ENCODE data around the gene CCDC170.
"Not testable (repeated sequence)": the region's sequence is repeated elsewhere in the genome, so short reads cannot be mapped to it uniquely, and the experiment has no call there.

CCDC170 gene

GRCh38 chr6:151494235-151494935 is 568 bp downstream of the CCDC170 start:
- no peak for DNase-seq

- no peak for DNase-seq
Measured at GRCh38 chr6:151494936-151495320, 1.1 kb downstream of the CCDC170 start.

DNA sequence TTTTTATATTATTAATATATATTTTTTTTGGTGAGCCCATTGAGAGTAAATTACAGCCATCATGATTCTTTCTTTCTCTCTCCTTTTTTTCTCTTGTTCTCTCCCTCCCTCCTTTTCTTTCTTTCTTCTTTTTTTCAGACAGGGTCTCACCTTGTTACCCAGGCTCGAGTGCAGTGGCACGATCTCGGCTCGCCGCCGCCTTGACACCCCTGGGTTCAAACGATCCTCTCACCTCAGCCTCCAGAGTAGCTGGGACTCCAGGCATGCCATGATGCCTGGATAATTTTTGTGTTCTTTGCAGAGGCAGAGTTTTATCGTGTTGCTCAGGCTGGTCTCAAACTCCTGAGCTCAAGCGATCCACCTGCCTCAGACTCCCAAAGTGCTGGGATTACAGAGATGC is 1.6 kb downstream of the CCDC170 start:
- DNase-seq: no peak

- no peak for DNase-seq
Measured at GRCh38 chr6:151497905-151498304, 4.1 kb downstream of the CCDC170 start.

GRCh38 chr6:151498327-151498726 is 4.5 kb downstream of the CCDC170 start:
- no peak for DNase-seq

GRCh38 chr6:151499551-151499950 is 5.7 kb downstream of the CCDC170 start:
- DNase-seq: no peak

GRCh38 chr6:151501511-151502136 is 7.8 kb downstream of the CCDC170 start:
- no peak for DNase-seq

- DNase-seq: no peak
Measured at GRCh38 chr6:151502499-151502898, 8.7 kb downstream of the CCDC170 start.

DNA sequence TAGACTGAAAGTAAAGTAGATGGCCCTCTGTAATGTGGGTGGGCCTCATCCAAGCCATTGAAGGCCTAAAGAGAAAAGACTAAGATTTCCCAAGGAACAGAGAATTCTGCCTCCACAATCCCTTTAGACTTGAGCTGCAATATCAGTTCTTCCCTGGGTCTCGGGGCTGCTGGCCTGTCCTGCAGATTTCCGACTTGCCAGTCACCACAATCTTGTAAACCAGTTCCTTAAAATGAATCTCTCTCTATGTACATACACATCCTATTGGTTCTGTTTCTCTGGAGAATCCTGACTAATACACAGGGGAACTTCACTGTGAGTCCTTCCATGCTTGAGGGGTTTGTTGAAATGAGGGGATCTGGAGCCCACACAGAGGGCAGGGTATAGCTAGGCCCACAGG is 12.9 kb downstream of the CCDC170 start:
- DNase-seq: no peak

- no peak for DNase-seq
Measured at GRCh38 chr6:151509048-151509447, 15.2 kb downstream of the CCDC170 start.

DNA sequence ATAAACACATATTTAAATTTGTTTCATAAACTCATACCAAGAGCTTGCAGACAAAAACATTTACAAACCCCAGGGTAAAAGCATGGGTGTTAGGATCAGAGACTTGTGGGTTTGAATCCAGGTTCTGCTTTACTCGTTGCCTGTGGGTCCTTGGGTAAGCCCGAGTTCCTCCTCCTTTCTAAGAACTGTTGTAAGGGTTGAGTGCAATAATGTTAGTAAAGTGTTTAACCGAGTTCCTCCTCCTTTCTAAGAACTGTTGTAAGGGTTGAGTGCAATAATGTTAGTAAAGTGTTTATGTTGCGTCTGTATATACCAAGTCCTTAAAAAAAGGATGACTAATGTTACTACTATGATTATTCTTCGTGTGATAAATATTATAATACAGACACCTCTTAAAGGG is 18.7 kb downstream of the CCDC170 start:
- no peak for DNase-seq

DNA sequence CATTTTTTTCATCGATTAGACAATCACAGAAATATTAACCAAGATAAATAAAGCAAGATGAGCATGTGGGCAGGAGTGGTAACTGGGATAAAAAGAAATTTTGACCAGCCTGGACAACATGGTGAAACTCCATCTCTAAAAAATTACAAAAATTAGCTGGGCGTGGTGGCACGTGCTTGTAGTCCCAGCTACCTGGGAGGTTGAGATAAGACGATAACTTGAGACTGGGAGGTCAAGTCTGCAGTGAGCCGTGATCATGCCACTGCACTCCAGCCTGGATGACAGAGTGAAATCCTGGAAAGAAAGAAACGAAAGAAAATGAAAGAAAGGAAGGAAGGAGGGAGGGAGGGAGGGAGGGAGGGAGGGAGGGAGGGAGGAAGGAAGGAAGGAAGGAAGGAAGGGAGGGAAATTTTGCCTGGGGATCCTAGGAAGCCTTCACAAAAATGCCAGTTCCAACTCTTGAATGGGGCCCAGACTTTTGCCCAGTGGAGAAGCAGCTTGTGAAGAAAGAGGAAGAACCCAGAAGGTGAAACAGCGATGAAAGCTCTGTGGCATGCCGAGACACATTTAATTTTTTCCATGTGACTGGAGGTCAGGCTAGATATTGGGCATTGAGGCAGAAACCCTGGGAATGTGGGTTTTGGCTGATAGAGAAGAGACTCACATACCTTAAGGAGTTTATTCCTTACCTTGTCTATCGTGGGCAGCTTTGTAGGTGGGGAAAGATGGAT is 20.3 kb downstream of the CCDC170 start:
- no peak for DNase-seq

- DNase-seq: not testable (repeated sequence)
Measured at GRCh38 chr6:151518992-151519391, 25.2 kb downstream of the CCDC170 start.

GRCh38 chr6:151523034-151523433 is 29.2 kb downstream of the CCDC170 start:
- DNase-seq: no peak

DNA sequence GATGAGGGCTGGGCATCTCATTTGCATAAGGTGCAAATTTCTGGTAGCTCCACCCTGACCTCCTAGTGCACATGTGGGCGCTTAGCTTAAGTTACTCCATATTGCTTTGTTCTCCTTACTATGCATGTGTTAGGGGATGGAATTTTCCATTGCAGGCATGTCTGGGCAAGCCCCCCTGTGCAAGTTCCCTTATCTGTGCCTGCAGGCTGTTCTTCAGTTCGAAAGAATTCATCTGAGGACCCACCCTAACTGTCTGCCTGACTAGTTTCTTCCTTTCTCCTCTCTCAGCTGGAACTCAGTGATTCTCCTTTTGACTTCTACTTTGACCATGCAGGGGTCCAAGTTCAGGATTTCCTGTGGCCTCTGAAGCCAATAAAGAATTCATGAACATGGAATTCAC is 30.2 kb downstream of the CCDC170 start:
- no peak for DNase-seq

GRCh38 chr6:151534576-151534975 is 40.8 kb downstream of the CCDC170 start:
- DNase-seq: no peak

DNA sequence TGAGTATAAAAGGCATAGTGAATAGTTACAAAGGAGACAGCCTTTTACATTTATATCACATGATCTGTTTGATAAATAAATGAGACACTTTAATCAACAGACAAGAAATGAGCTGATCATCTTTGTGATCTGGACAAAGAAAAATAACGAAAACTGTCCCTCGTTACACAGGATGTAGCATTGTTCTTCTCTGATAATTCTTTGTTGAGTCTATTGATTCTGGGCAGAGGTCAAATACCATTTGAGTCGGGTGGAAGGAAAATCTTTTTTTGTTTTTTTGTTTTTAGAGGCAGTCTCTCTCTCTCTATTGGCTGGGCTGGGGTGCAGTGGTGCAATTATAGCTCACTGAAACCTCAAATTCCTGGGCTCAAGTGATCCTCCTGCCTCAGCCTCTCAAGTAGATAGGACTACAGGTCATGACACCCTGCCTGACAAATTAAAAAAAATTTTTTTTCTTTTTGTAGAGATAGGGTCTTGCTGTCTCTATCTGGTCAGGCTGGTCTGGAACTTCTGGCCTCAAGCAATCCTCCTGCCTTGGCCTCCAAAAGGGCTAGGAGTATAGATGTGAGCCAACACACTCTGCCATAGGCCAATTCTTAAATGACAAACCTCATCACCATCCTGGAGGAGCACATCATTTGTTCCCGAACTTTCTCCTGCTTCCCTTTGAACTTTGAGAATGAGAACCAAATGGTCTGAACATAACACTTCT is 41.8 kb downstream of the CCDC170 start:
- DNase-seq: no peak

DNA sequence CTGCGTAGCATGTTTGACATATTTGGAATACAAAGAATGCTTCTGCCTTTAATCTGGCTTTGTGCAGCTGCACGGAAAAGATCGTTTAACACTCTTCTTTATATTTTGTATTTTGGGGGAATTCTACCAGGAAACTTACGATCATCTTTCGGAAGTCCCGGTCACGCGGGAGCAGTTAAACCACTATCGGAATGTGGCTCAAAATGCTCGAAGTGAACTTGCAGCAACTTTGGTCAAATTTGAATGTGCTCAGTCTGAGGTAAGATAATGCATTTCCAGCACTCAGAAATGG is 42.3 kb downstream of the CCDC170 start:
- no peak for DNase-seq

GRCh38 chr6:151537556-151537955 is 43.7 kb downstream of the CCDC170 start:
- DNase-seq: no peak

DNA sequence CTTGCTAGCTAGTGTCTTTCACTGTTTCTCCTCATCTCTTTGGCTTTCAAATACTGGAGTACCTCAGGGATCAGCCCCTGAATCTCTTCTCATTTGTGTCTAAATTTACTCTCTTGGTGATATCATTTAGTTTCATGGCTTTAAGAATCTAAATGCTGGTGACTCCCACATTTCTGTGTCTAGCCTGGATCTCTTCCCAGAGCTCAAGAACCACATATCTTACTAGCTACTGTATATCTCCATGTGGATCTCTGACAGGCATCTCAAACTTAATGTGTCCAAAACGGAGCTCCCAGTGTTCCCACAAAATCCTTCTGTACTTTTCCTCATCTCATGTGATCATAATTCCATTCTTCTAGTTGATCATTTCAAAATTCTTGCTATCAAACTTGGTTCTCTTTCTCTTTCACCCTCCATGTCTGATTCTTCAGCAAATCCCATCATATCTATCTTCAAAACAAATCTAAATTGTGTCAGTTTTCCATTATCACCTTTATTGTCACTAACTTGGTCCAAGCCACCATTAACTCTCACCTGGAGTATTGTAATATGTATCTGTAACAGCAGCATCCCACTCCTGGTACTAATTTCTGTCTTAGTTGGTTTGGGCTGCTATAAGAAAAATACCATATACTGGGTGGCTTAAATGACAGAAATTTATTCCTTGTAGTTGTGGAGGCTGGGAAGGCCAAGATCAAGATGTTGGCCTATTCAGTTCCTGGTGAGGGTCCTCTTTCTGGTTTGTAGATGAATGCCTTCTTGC is 45.9 kb downstream of the CCDC170 start:
- no peak for DNase-seq

- DNase-seq: no peak
Measured at GRCh38 chr6:151544453-151544852, 50.6 kb downstream of the CCDC170 start.

GRCh38 chr6:151544884-151545283 is 51.1 kb downstream of the CCDC170 start:
- not testable (repeated sequence) for DNase-seq

Data from stimulated activated CD4-positive, alpha-beta T cell treated with anti-CD3 and anti-CD28 coated beads, Interleukin-4, amount 100 ng/mL, for 24 hours (primary cell).